Measurements from ENCODE around the gene WDR77. TPM values are rescaled to one million over a fixed set of nuclear protein-coding genes. Genes with fewer than 3 reads are reported as not detected.

The WDR77 gene
- total RNA-seq: 55.8 and 63.3 TPM in 2 replicates

DNA sequence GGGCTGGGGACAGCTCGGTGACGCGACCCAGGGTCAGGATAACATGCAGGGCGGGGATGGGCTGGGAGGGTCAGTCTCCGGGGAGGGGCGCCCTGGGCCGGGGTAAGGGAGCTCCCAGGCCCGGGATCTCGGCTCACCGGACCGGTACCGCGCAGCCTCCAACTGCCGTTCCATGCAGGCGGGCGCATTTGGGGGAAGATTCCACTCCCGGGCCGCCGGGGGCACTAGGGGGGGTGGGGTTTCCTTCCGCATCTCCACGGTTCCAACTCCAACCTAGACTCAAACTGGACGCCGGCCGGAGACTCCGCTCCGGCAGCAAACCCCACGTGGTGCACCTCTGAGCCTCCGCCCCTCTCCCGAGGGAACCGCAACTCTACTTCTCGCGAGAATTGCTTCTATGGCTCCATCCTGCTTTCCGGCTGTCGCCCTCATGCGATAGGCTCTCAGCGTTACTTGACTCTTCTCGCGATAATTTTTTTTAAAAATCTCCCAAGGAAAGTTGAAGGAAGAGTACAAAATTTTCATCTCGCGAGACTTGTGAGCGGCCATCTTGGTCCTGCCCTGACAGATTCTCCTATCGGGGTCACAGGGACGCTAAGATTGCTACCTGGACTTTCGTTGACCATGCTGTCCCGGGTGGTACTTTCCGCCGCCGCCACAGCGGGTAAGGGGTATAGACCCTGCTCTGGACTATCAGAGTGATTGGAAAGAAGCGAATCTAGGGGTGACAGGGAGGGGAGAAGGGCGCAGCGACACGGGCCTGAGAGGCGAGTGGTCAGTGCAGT, at the start of gene WDR77, which contains the start of gene ATP5PB:
Gene WDR77 (minus strand): TSS at position 339 of the 785 bp plus-strand sequence. CDS start 87 bp downstream, at position 252.
Gene ATP5PB (plus strand): TSS at position 547 of the 785 bp plus-strand sequence. CDS start 78 bp downstream, at position 625.
- TF ChIP-seq, protein P1, sequence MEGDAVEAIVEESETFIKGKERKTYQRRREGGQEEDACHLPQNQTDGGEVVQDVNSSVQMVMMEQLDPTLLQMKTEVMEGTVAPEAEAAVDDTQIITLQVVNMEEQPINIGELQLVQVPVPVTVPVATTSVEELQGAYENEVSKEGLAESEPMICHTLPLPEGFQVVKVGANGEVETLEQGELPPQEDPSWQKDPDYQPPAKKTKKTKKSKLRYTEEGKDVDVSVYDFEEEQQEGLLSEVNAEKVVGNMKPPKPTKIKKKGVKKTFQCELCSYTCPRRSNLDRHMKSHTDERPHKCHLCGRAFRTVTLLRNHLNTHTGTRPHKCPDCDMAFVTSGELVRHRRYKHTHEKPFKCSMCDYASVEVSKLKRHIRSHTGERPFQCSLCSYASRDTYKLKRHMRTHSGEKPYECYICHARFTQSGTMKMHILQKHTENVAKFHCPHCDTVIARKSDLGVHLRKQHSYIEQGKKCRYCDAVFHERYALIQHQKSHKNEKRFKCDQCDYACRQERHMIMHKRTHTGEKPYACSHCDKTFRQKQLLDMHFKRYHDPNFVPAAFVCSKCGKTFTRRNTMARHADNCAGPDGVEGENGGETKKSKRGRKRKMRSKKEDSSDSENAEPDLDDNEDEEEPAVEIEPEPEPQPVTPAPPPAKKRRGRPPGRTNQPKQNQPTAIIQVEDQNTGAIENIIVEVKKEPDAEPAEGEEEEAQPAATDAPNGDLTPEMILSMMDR (IDR thresholded peaks at IDR 0.05): no peak
- peak within 1 kb of the TSS; percentile 100 for H3K4me3 Mint-ChIP-seq
- no peaks in the 10 kb centered on the region for H3K27me3 Mint-ChIP-seq
- H3K27ac Mint-ChIP-seq: peak within 1 kb of the TSS; percentile 98
- ATAC-seq (ENCODE audit: low read depth) (peak; percentile 96), DNase-seq (peak; percentile 77)
- H3K9me3 Mint-ChIP-seq: no peaks in the 10 kb centered on the region
- H3K36me3 Mint-ChIP-seq (ENCODE audit: low read depth): peaks cover 73% of the 10 kb centered on the region
- ChIA-PET CTCF (interaction anchor here (0.6 to 1.1 kb wide), 5 partner anchors 11 to 321 kb away, joined by 3 to 5 read pairs (median 3); no protein-coding TSS in a partner anchor), POLR2A (interaction anchor here (0.7 to 5.5 kb wide), 21 partner anchors 8 to 1901 kb away, joined by 3 to 38 read pairs (median 4); partner anchors contain the start of genes ADORA3, C1orf162, CEPT1 and DRAM2)
- peaks cover 71% of the 10 kb centered on the region for H3K4me1 Mint-ChIP-seq
- intact Hi-C loops (cut with micrococcal nuclease): loop anchor here (1.0 to 10.0 kb wide), 9 partner anchors 22 to 1414 kb away; partner anchors contain the start of genes DDX20 and STRIP1

DNA sequence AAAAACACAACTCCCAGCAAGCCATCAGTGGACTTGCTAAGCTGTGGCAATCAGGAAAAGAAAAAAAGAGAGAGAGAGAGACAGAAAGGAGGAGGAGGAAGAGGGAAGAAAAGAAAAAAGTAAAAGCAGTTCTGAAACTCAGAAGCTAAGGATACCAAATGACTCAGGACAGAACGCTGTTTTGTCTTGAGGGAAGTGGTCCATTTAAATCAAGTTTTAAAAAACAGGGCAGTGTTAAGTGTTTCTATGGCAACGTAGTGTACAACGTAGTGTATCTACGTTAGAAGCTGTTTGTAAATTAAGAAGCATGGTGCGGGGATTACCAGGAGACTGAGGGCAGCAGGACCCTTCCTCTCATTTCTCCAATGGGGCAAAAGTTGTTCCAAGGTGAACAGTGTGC, 48.5 kb upstream of the WDR77 start:
- H3K9me3 Mint-ChIP-seq: peaks cover 4% of the 10 kb centered on the region
- peaks cover 19% of the 10 kb centered on the region for H3K4me1 Mint-ChIP-seq
- no peak overlapping the region for H3K4me3 Mint-ChIP-seq
- no peaks in the 10 kb centered on the region for H3K27me3 Mint-ChIP-seq
- POLR2A ChIA-PET: interaction anchor here (0.8 to 4.8 kb wide), 4 partner anchors 10 to 356 kb away, joined by 3 to 42 read pairs (median 5); no protein-coding TSS in a partner anchor
- no peak overlapping the region for H3K27ac Mint-ChIP-seq
- intact Hi-C loops (cut with micrococcal nuclease): no loop called here
- H3K36me3 Mint-ChIP-seq (ENCODE audit: low read depth): no peaks in the 10 kb centered on the region
- TF ChIP-seq, protein P1 (IDR thresholded peaks at IDR 0.05): no peak
- CTCF ChIA-PET: interaction anchor here (0.8 to 3.2 kb wide), 7 partner anchors 8 to 217 kb away, joined by 3 to 26 read pairs (median 3); no protein-coding TSS in a partner anchor
- ATAC-seq (ENCODE audit: low read depth): peak; percentile 77
- DNase-seq: no peak

DNA sequence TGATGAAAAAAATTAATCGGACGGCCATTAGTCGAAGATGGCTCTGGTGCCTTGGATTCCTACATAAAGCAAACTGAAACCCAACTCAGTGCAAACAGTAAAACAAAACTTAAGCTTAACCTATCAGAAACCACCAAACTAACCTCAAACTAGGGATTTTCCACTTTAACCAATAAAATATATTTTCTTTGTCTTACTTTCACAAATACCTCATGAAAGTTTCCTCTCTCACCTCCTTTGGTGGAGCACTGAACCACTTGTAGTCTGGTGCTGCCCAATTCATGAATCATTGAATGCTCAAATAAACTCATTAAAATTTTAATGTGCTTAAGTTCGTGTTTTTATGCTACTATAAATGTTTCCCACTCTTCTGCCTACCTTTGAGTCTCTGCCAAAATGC, 47.3 kb upstream of the WDR77 start:
- POLR2A ChIA-PET: interaction anchor here (2.5 to 4.8 kb wide), 2 partner anchors 11 to 19 kb away, joined by 6 to 42 read pairs; no protein-coding TSS in a partner anchor
- Mint-ChIP-seq H3K4me1 (peaks cover 17% of the 10 kb centered on the region), H3K9me3 (peaks cover 4% of the 10 kb centered on the region), H3K27ac (no peak overlapping the region), H3K4me3 (no peak overlapping the region), H3K27me3 (no peaks in the 10 kb centered on the region), H3K36me3 (ENCODE audit: low read depth) (no peaks in the 10 kb centered on the region)
- peak; percentile 21 for ATAC-seq (ENCODE audit: low read depth)
- no peak for DNase-seq
- intact Hi-C loops (cut with micrococcal nuclease): no loop called here
- CTCF ChIA-PET: interaction anchor here (1.1 to 1.6 kb wide), 2 partner anchors 11 to 14 kb away, joined by 3 to 5 read pairs; no protein-coding TSS in a partner anchor
- TF ChIP-seq, protein P1 (IDR thresholded peaks at IDR 0.05): no peak

DNA sequence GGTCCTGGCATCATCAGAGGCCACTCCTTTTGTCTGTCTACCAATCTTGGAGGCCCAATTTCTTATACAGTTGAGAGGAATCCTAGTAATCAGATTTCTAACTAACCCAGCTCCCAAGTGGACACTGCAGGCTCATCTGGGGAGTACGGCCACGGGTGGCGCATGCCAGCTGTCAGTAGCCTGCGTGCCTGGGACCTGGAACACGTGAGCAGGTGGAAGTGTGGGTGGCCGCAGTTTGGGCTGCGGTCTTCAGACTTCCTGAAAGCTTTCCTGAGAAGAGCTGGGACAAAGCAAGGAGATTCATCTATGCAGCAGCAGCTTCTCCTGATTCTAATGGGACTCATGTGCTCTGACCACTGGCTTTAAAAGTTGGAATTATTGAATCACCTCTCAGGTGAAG, 42.0 kb upstream of the WDR77 start:
- intact Hi-C loops (cut with micrococcal nuclease): no loop called here
- no peak overlapping the region for H3K27ac Mint-ChIP-seq
- ChIA-PET CTCF (interaction anchor here (0.8 to 3.4 kb wide), 4 partner anchors 13 to 278 kb away, joined by 3 to 34 read pairs (median 4); partner anchors contain the start of genes ADORA3 and TMIGD3), POLR2A (interaction anchor here (1.4 kb wide), 1 partner anchor 12 kb away, joined by 7 read pairs; the partner anchor contains the start of genes ADORA3 and TMIGD3)
- DNase-seq (no peak), ATAC-seq (ENCODE audit: low read depth) (no peak)
- H3K27me3 Mint-ChIP-seq: no peaks in the 10 kb centered on the region
- peaks cover 9% of the 10 kb centered on the region for H3K4me1 Mint-ChIP-seq
- H3K9me3 Mint-ChIP-seq: no peaks in the 10 kb centered on the region
- no peak overlapping the region for H3K4me3 Mint-ChIP-seq
- TF ChIP-seq, protein P1 (IDR thresholded peaks at IDR 0.05): no peak
- no peaks in the 10 kb centered on the region for H3K36me3 Mint-ChIP-seq (ENCODE audit: low read depth)
